Measurements from ENCODE around the gene FREM1.

DNA sequence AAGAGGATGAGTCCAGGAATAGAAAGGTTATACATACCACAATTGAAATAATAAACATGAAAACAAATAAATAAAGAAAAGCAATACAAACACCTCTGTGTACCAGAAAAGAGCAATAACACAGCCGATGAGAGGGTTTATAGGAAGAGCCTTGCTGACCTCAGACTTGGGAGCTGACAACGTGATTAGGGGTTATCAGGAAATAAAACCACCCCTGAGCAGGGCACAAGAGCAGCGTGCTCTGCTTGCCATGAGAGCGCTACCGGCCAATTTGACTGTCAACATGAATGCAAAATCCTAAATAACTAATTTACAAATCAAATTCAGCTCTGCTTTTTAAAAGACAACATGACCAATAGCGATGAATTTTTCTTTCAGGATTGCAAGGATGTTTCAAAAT is 2.6 kb upstream of the FREM1 start:
- TF ChIP-seq, protein P1, sequence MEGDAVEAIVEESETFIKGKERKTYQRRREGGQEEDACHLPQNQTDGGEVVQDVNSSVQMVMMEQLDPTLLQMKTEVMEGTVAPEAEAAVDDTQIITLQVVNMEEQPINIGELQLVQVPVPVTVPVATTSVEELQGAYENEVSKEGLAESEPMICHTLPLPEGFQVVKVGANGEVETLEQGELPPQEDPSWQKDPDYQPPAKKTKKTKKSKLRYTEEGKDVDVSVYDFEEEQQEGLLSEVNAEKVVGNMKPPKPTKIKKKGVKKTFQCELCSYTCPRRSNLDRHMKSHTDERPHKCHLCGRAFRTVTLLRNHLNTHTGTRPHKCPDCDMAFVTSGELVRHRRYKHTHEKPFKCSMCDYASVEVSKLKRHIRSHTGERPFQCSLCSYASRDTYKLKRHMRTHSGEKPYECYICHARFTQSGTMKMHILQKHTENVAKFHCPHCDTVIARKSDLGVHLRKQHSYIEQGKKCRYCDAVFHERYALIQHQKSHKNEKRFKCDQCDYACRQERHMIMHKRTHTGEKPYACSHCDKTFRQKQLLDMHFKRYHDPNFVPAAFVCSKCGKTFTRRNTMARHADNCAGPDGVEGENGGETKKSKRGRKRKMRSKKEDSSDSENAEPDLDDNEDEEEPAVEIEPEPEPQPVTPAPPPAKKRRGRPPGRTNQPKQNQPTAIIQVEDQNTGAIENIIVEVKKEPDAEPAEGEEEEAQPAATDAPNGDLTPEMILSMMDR (IDR thresholded peaks at IDR 0.05; ENCODE audit: insufficient read depth, low read length, poor library complexity, severe bottlenecking): no peak
- TF ChIP-seq EZH2phosphoT487 (conservative IDR thresholded peaks at IDR 0.05; ENCODE audit: low read length): no peak

Measured in SU-DHL-6 (cell line).